Lung (tissue), 12 donors: ENCODE measurements around the gene YARS1. TPM values are rescaled to one million over a fixed set of nuclear protein-coding genes. Genes with fewer than 3 reads are reported as not detected.

Experiments used
- ATAC-seq: fragments of 200-7000 bp; cut with Tn5 transposase; one replicate; pipeline ENCODE4 v1.9.1; 2020; ENCODE audit warnings: moderate number of reproducible peaks; ENCODE audit not compliant: insufficient read depth, low FRiP score
- DNase-seq, 3 donors: peaks; one replicate each; pipeline ENCODE4 v3.0.0-alpha.2; 2013 to 2017
- H3K27ac ChIP-seq, 2 donors: one replicate each; pipeline ENCODE4 v1.5.1; 2013; ENCODE audit warnings: mild to moderate bottlenecking in 2 of 2, moderate library complexity in 2 of 2, control low read depth in 1 of 2, inconsistent platforms in 1 of 2, low read depth in 1 of 2, low read length in 1 of 2
- H3K27me3 ChIP-seq, 3 donors: one replicate each; pipeline ENCODE4 v1.5.1; 2013; ENCODE audit warnings: low read length in 2 of 3; ENCODE audit not compliant: control insufficient read depth in 3 of 3, insufficient read depth in 3 of 3
- H3K36me3 ChIP-seq, 4 donors: one replicate each; pipeline ENCODE4 v1.5.1; 2013; ENCODE audit warnings: low read length in 4 of 4, mild to moderate bottlenecking in 1 of 4, moderate library complexity in 1 of 4; ENCODE audit not compliant: control insufficient read depth in 4 of 4, insufficient read depth in 4 of 4
- H3K4me1 ChIP-seq, 5 donors: one replicate each; pipeline ENCODE4 v1.5.1; 2013; ENCODE audit warnings: low read length in 5 of 5, mild to moderate bottlenecking in 2 of 5, moderate library complexity in 1 of 5; ENCODE audit not compliant: control insufficient read depth in 5 of 5, insufficient read depth in 5 of 5
- H3K4me3 ChIP-seq: one replicate; pipeline ENCODE4 v1.5.1; 2013; ENCODE audit warnings: mild to moderate bottlenecking, control low read depth, moderate library complexity
- H3K9ac ChIP-seq, 2 donors: one replicate each; pipeline ENCODE4 v1.5.1; 2013; ENCODE audit warnings: low read length in 2 of 2, control low read depth in 1 of 2; ENCODE audit not compliant: insufficient read depth in 1 of 2
- H3K9me3 ChIP-seq, 4 donors: one replicate each; pipeline ENCODE4 v1.5.1; 2013; ENCODE audit warnings: low read length in 3 of 4, mild to moderate bottlenecking in 1 of 4, moderate library complexity in 1 of 4; ENCODE audit not compliant: control insufficient read depth in 4 of 4, insufficient read depth in 3 of 4
- WGBS, 2 donors: extraction: QIAGEN DNeasy Blood & Tissue Kit; methylation state at CpG; one replicate each; pipeline ENCODE4 v1.1.7; 2013; 5-methylcytosine and 5-hydroxymethylcytosine counted together
- polyA plus RNA-seq, 2 donors: library from polyadenylated mRNA; stranded (reverse); fragments of 200-250 nt; gene quantifications; one replicate each; pipeline ENCODE4 v1.2.1, GENCODE V29; 2013
- total RNA-seq, 2 donors: library from RNA; depleted of rRNA in 1 of 2; stranded (reverse); fragments of >200 nt in 1 of 2; gene quantifications; one replicate each; pipeline ENCODE4 v1.2.1, GENCODE V29; 2014 to 2021
- TF ChIP-seq, protein P1 (sequence below): IDR thresholded peaks from 2 replicates; pipeline ENCODE4 v1.5.1; 2012; ENCODE audit warnings: mild to moderate bottlenecking; ENCODE audit errors: control extremely low read depth, extremely low read depth
- donor health status: control.
- donor health status: control.
- donor health status: Bipolar disorder and iron deficiency.
- donor health status: healthy.
- donor health status: DM: yes; HTN: yes; CAD: no.

YARS1 gene
- total and polyA plus RNA-seq, 4 donors, result 61.2 to 151 (median 77.8) TPM

DNA sequence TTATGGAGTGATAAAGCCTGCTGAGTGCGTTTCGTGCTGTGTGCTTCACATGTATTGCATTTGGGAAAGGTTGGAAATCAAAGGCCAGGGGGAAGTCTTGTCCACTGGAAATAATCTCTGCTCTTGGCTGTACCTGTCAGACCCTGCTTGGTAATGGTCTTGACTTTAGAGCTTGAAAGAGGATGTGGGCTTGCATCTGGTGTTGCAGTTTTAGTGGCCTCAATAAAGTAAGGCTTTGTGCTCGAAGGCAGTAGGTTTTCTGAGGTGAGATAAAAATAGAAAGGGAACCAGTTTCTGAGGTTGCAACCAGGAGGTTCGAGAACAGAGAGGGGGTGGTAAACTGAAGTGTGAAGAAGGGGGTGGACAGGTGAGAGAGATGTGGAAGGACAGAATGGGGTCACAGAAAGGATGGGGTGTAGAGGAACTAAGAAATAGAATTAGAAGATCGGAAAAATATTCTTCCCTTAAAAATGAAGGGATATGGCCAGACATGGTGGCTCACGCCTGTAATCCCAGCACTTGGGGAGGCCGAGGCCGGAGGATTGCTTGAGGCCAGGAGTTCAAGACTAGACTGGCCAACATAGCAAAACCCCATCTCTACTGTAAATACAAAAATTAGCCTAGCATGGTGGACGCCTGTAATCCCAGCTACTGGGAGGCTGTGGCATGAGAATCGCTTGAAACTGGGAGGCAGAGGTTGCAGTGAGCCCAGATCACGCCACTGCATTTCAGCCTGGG is 1.8 kb upstream of the YARS1 start:
- H3K27ac ChIP-seq, result peak overlapping the region; percentile 3 to 95
- peaks cover 0 to 4% (median 0%) of the 10 kb centered on the region in 4 donors for H3K36me3 ChIP-seq
- peak overlapping the region in 1 of 2 donors; percentile 87 for H3K9ac ChIP-seq
- peak in 1 of 3 donors; percentile 17 for DNase-seq
- WGBS, 2 donors, result 66 to 71% methylated on average over 11 of the region's 11 CpGs
- no peaks in the 10 kb centered on the region for H3K27me3 ChIP-seq
- H3K4me3 ChIP-seq, result no peak overlapping the region
- TF ChIP-seq, protein P1, sequence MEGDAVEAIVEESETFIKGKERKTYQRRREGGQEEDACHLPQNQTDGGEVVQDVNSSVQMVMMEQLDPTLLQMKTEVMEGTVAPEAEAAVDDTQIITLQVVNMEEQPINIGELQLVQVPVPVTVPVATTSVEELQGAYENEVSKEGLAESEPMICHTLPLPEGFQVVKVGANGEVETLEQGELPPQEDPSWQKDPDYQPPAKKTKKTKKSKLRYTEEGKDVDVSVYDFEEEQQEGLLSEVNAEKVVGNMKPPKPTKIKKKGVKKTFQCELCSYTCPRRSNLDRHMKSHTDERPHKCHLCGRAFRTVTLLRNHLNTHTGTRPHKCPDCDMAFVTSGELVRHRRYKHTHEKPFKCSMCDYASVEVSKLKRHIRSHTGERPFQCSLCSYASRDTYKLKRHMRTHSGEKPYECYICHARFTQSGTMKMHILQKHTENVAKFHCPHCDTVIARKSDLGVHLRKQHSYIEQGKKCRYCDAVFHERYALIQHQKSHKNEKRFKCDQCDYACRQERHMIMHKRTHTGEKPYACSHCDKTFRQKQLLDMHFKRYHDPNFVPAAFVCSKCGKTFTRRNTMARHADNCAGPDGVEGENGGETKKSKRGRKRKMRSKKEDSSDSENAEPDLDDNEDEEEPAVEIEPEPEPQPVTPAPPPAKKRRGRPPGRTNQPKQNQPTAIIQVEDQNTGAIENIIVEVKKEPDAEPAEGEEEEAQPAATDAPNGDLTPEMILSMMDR, result no peak
- ATAC-seq, result no peak
- peaks cover 4 to 24% (median 8%) of the 10 kb centered on the region in 5 donors for H3K4me1 ChIP-seq
- no peaks in the 10 kb centered on the region for H3K9me3 ChIP-seq

DNA sequence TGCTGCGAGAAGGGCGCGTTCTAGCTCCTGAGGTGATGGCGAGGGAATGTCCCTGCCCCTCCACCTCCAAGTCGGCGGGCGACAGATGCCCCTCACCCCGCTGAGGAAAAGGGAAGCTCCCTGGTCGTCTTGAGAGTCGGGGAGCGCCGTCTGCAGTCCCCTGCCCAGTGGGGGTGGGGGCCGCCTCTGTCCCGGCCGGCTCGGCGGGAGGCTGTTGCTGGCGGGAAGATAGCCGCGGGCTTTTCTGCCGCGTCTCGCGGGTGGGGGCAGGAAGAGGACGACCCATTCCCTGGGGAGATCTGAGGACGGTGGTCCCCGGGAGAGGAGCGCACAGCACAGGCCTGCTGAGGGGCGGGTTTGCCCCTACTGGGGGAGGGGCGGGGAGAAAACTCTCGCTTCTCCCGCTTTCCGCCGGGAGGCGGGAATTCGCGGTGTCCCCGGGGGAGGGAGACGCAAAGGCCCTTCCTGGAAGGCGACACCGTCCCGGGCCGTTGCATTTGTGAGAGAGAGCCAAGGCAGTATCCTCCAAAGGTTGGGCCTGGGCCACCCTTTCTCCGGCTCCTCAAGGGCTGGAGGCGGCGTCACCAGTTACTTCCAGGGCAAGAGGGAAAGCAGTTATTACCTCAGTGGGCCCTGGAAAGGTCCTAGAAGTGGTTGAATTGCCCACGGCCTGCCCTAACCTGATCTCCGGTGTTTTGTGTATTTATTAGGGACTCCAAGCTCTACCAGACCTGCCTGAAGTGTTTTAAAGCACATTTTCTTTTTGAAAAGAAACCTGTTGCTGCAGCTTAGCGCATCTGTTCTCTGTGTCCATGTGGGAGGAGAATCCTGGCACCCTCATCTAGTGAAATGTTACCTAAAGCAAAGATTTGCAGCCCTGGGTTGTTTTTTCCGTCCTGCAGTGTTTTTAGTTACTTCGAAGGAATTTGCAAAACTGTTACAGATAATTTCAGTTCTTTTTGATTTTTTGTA is 943 bp upstream of the YARS1 start:
- WGBS, 2 donors, result 1% methylated on average over 50 to 51 of the region's 51 CpGs

DNA sequence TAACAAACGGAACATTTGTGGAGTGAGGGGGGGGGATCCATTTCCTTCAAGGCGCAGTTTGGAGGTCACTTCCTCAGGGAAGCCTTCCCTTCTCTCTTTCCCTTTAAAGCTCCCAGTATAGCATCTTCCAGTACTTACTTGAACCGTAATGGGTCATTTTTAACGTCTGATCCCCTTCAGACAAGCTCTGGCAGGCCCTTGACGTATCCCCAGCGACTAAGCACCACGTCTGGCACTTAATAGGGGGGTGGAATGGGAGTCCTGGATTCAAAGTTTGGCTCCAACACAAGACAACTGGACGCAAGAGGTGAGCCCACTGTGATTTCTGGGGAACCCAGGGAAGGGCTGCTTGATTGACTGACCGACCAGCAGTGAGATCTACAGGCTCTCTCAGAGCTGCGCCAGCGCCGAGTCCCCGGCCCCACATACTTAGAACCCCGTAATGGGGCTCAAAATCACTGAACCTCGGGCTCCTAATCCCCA is 441 bp downstream of the YARS1 start:
- TF ChIP-seq, protein P1, result no peak
- Histone ChIP-seq H3K4me3 (peak overlapping the region; percentile 91), H3K9me3 (no peaks in the 10 kb centered on the region), H3K36me3 (no peaks in the 10 kb centered on the region), H3K27ac (peak overlapping the region; percentile 97), H3K27me3 (no peaks in the 10 kb centered on the region), H3K4me1 (peaks cover 4 to 27% (median 8%) of the 10 kb centered on the region in 5 donors), H3K9ac (peak overlapping the region; percentile 39 to 88)
- 0 to 1% methylated on average over 15 of the region's 15 CpGs for WGBS, 2 donors
- ATAC-seq (no peak), DNase-seq (peak in 1 of 3 donors; percentile 26)

More for the DNA sequence above, 943 bp upstream of the YARS1 start:
- no peaks in the 10 kb centered on the region for H3K9me3 ChIP-seq
- peaks cover 4 to 24% (median 8%) of the 10 kb centered on the region in 5 donors for H3K4me1 ChIP-seq
- no peaks in the 10 kb centered on the region for H3K27me3 ChIP-seq
- peak overlapping the region; percentile 92 to 95 for H3K27ac ChIP-seq
- H3K4me3 ChIP-seq, result peak overlapping the region; percentile 67
- H3K36me3 ChIP-seq, result peaks cover 0 to 4% (median 0%) of the 10 kb centered on the region in 4 donors
- ATAC-seq (peak; percentile 8), DNase-seq (peak; percentile 87 to 88 (median 87))
- TF ChIP-seq, protein P1, result no peak
- H3K9ac ChIP-seq, result peak overlapping the region; percentile 76 to 87
